GM23338 (cell line): ENCODE results near the gene JMJD1C.

Experiments used
- EZH2 ChIP-seq: fragments of 200-600 bp; sonication (generic); IDR thresholded peaks from one replicate; pipeline ENCODE4 v1.8.0; 2017; ENCODE audit warnings: antibody characterized with exemption, mild to moderate bottlenecking, low read depth; ENCODE audit not compliant: unreplicated experiment
- EZH2phosphoT487 ChIP-seq: fragments of 200-600 bp; sonication (generic); IDR thresholded peaks from one replicate; pipeline ENCODE4 v1.8.1; 2018; ENCODE audit warnings: antibody characterized with exemption; ENCODE audit not compliant: unreplicated experiment
- JUNB ChIP-seq: IDR thresholded peaks from one replicate; pipeline ENCODE4 v1.6.1; 2016; ENCODE audit warnings: antibody characterized with exemption; ENCODE audit not compliant: unreplicated experiment
- POLR2AphosphoS5 ChIP-seq: IDR thresholded peaks from 2 replicates; pipeline ENCODE4 v1.6.1; 2016; ENCODE audit warnings: antibody characterized with exemption, low read depth
- STAT1 ChIP-seq: IDR thresholded peaks from one replicate; pipeline ENCODE4 v1.6.1; 2016; ENCODE audit warnings: antibody characterized with exemption; ENCODE audit not compliant: unreplicated experiment
- ZNF114 ChIP-seq: fragments of 250-450 bp; sonication (Bioruptor Pico); IDR thresholded peaks from 2 replicates; pipeline ENCODE4 v1.5.0; 2020; ENCODE audit warnings: mild to moderate bottlenecking, moderate library complexity
- ZNF331 ChIP-seq: fragments of 250-450 bp; sonication (Bioruptor Pico); IDR thresholded peaks from 2 replicates; pipeline ENCODE4 v1.5.0; 2020; ENCODE audit warnings: low read depth, mild to moderate bottlenecking, moderate library complexity
- TF ChIP-seq, protein P1 (sequence below), 2 experiments: fragments of 200-600 bp in 1 of 2; sonication (generic) in 1 of 2; conservative IDR thresholded peaks; 2 replicates each; pipeline versions ENCODE4 v1.5.1 to v1.6.1; 2016 to 2017; ENCODE audit warnings: antibody characterized with exemption in 2 of 2, low read depth in 2 of 2, mild to moderate bottlenecking in 2 of 2, moderate library complexity in 1 of 2
- TF ChIP-seq, protein P2 (sequence below): IDR thresholded peaks from 2 replicates; pipeline ENCODE4 v1.6.1; 2016; ENCODE audit warnings: antibody characterized with exemption
- TF ChIP-seq, protein P3 (sequence below): IDR thresholded peaks from one replicate; pipeline ENCODE4 v1.6.1; 2018; ENCODE audit warnings: antibody characterized with exemption; ENCODE audit not compliant: unreplicated experiment

DNA sequence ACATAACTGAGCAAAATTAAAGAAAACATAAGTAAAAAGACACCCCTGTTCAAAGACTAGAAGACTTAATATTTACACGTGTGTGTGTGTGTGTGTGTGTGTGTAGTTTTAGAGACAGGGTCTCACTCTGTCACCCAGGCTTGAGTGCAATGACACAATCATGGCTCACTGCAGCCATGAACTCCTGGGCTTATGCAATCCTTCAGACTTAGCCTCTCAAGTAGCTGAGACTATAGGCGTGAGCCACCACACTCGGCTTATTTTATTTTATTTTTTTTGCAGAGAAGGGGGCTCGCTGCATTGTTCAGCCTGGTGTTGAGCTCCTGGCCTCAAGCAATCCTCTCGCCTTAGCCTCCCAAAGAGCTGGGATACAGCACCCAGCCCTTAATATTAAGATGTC lies 90.3 kb downstream of the JMJD1C start:
- TF ChIP-seq, protein P1, sequence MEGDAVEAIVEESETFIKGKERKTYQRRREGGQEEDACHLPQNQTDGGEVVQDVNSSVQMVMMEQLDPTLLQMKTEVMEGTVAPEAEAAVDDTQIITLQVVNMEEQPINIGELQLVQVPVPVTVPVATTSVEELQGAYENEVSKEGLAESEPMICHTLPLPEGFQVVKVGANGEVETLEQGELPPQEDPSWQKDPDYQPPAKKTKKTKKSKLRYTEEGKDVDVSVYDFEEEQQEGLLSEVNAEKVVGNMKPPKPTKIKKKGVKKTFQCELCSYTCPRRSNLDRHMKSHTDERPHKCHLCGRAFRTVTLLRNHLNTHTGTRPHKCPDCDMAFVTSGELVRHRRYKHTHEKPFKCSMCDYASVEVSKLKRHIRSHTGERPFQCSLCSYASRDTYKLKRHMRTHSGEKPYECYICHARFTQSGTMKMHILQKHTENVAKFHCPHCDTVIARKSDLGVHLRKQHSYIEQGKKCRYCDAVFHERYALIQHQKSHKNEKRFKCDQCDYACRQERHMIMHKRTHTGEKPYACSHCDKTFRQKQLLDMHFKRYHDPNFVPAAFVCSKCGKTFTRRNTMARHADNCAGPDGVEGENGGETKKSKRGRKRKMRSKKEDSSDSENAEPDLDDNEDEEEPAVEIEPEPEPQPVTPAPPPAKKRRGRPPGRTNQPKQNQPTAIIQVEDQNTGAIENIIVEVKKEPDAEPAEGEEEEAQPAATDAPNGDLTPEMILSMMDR (conservative IDR thresholded peaks at IDR 0.05; ENCODE audit: low read depth in 2 of 2) = no peak
- TF ChIP-seq, protein P2, sequence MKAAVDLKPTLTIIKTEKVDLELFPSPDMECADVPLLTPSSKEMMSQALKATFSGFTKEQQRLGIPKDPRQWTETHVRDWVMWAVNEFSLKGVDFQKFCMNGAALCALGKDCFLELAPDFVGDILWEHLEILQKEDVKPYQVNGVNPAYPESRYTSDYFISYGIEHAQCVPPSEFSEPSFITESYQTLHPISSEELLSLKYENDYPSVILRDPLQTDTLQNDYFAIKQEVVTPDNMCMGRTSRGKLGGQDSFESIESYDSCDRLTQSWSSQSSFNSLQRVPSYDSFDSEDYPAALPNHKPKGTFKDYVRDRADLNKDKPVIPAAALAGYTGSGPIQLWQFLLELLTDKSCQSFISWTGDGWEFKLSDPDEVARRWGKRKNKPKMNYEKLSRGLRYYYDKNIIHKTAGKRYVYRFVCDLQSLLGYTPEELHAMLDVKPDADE = no peak
- TF ChIP-seq STAT1 (no peak), EZH2phosphoT487 (no peak), POLR2AphosphoS5 (no peak), ZNF331 (CRISPR knock-in tag) (no peak), EZH2 (no peak), ZNF114 (CRISPR knock-in tag) (no peak), JUNB (no peak)
- TF ChIP-seq, protein P3, sequence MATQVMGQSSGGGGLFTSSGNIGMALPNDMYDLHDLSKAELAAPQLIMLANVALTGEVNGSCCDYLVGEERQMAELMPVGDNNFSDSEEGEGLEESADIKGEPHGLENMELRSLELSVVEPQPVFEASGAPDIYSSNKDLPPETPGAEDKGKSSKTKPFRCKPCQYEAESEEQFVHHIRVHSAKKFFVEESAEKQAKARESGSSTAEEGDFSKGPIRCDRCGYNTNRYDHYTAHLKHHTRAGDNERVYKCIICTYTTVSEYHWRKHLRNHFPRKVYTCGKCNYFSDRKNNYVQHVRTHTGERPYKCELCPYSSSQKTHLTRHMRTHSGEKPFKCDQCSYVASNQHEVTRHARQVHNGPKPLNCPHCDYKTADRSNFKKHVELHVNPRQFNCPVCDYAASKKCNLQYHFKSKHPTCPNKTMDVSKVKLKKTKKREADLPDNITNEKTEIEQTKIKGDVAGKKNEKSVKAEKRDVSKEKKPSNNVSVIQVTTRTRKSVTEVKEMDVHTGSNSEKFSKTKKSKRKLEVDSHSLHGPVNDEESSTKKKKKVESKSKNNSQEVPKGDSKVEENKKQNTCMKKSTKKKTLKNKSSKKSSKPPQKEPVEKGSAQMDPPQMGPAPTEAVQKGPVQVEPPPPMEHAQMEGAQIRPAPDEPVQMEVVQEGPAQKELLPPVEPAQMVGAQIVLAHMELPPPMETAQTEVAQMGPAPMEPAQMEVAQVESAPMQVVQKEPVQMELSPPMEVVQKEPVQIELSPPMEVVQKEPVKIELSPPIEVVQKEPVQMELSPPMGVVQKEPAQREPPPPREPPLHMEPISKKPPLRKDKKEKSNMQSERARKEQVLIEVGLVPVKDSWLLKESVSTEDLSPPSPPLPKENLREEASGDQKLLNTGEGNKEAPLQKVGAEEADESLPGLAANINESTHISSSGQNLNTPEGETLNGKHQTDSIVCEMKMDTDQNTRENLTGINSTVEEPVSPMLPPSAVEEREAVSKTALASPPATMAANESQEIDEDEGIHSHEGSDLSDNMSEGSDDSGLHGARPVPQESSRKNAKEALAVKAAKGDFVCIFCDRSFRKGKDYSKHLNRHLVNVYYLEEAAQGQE = no peak
